ENCODE results near the gene LRRC74A. TPM values are rescaled to one million over a fixed set of nuclear protein-coding genes. Genes with fewer than 3 reads are reported as not detected.

The LRRC74A gene
- total and polyA plus RNA-seq, 4 experiments from 2014 or later: not detected

- no peaks in the 10 kb centered on the region for H3K9me3 ChIP-seq (ENCODE audit: control insufficient read depth in 1 of 2, low read length in 2 of 2)
- intact Hi-C loops (cut with micrococcal nuclease): loop anchor here (1.0 to 2.0 kb wide), 5 partner anchors 40 to 443 kb away; no protein-coding TSS in a partner anchor
- POLR2A ChIA-PET (ENCODE audit: partially characterized antibody): interaction anchor here (1.0 to 1.2 kb wide), 2 partner anchors 196 to 197 kb away, joined by 3 to 4 read pairs; no protein-coding TSS in a partner anchor
- no peak overlapping the region for H3K4me3 ChIP-seq (ENCODE audit: low read length in 2 of 2)
- no peaks in the 10 kb centered on the region for H3K27me3 ChIP-seq (ENCODE audit: insufficient read depth, low read length)
- CTCF ChIA-PET (ENCODE audit: partially characterized antibody): interaction anchor here (0.7 to 13.2 kb wide), 21 partner anchors 9 to 443 kb away, joined by 3 to 628 read pairs (median 9); no protein-coding TSS in a partner anchor
- H3K36me3 ChIP-seq (ENCODE audit: insufficient read depth, low read length): no peaks in the 10 kb centered on the region
- Mint-ChIP-seq H3K27ac (no peak overlapping the region), H3K4me1 (peaks cover under 1 to 7% (median 2%) of the 10 kb centered on the region in 4 donors), H3K27me3 (peaks cover 2 to 10% of the 10 kb centered on the region in 2 donors), H3K9me3 (peaks cover 0 to 4% (median 0%) of the 10 kb centered on the region in 8 donors), H3K36me3 (no peaks in the 10 kb centered on the region), H3K4me3 (no peak overlapping the region)
- H3K27ac ChIP-seq (ENCODE audit: low read depth, low read length): no peak overlapping the region
- peaks cover 6% of the 10 kb centered on the region for H3K4me1 ChIP-seq (ENCODE audit: insufficient read depth, low read length)
- DNase-seq: peak; percentile 56 to 66 (median 61)
These were observed 46.7 kb downstream of the LRRC74A start for GRCh38 chr14:76872796-76873432.

GRCh38 chr14:76874734-76875133 is 48.5 kb downstream of the LRRC74A start:
- H3K27me3 Mint-ChIP-seq: peaks cover 0 to 10% of the 10 kb centered on the region in 2 donors
- no peak for DNase-seq
- no peaks in the 10 kb centered on the region for H3K36me3 Mint-ChIP-seq
- H3K27ac Mint-ChIP-seq: no peak overlapping the region
- ChIA-PET CTCF (ENCODE audit: partially characterized antibody) (interaction anchor here (1.0 to 13.2 kb wide), 22 partner anchors 11 to 446 kb away, joined by 3 to 628 read pairs (median 21); partner anchors contain the start of genes GSTZ1 and POMT2), POLR2A (ENCODE audit: partially characterized antibody) (interaction anchor here (0.5 to 2.6 kb wide), 4 partner anchors 60 to 426 kb away, joined by 3 to 15 read pairs (median 4); no protein-coding TSS in a partner anchor)
- no peaks in the 10 kb centered on the region for H3K9me3 ChIP-seq (ENCODE audit: control insufficient read depth in 1 of 2, low read length in 2 of 2)
- H3K4me1 Mint-ChIP-seq: no peaks in the 10 kb centered on the region
- no peak overlapping the region for H3K4me3 Mint-ChIP-seq
- H3K4me3 ChIP-seq (ENCODE audit: low read length in 2 of 2): no peak overlapping the region
- peaks cover 0 to 4% (median 0%) of the 10 kb centered on the region in 8 donors for H3K9me3 Mint-ChIP-seq
- H3K36me3 ChIP-seq (ENCODE audit: insufficient read depth, low read length): no peaks in the 10 kb centered on the region
- no peaks in the 10 kb centered on the region for H3K27me3 ChIP-seq (ENCODE audit: insufficient read depth, low read length)
- intact Hi-C loops (cut with micrococcal nuclease): no loop called here
- H3K27ac ChIP-seq (ENCODE audit: low read depth, low read length): no peak overlapping the region
- no peaks in the 10 kb centered on the region for H3K4me1 ChIP-seq (ENCODE audit: insufficient read depth, low read length)

GRCh38 chr14:76876076-76876475 is 49.9 kb downstream of the LRRC74A start:
- no peak overlapping the region for H3K4me3 Mint-ChIP-seq
- intact Hi-C loops (cut with micrococcal nuclease): loop anchor here (1.0 kb wide), 3 partner anchors 177 to 440 kb away; no protein-coding TSS in a partner anchor
- no peaks in the 10 kb centered on the region for H3K36me3 Mint-ChIP-seq
- H3K36me3 ChIP-seq (ENCODE audit: insufficient read depth, low read length): no peaks in the 10 kb centered on the region
- no peaks in the 10 kb centered on the region for H3K4me1 Mint-ChIP-seq
- ChIA-PET CTCF (ENCODE audit: partially characterized antibody) (interaction anchor here (0.8 to 13.2 kb wide), 37 partner anchors 8 to 440 kb away, joined by 3 to 628 read pairs (median 7); partner anchors contain the start of gene IRF2BPL), POLR2A (ENCODE audit: partially characterized antibody) (interaction anchor here (0.9 to 2.6 kb wide), 5 partner anchors 37 to 194 kb away, joined by 3 to 15 read pairs (median 4); no protein-coding TSS in a partner anchor)
- H3K27ac Mint-ChIP-seq: peak overlapping the region in 2 of 7 donors; percentile 10 to 31
- H3K27ac ChIP-seq (ENCODE audit: low read depth, low read length): no peak overlapping the region
- peaks cover 0 to 3% of the 10 kb centered on the region in 2 donors for H3K27me3 Mint-ChIP-seq
- DNase-seq: peak in 4 of 5 donors; percentile 41 to 50 (median 44)
- no peaks in the 10 kb centered on the region for H3K9me3 ChIP-seq (ENCODE audit: control insufficient read depth in 1 of 2, low read length in 2 of 2)
- H3K4me3 ChIP-seq (ENCODE audit: low read length in 2 of 2): no peak overlapping the region
- H3K27me3 ChIP-seq (ENCODE audit: insufficient read depth, low read length): no peaks in the 10 kb centered on the region
- no peaks in the 10 kb centered on the region for H3K4me1 ChIP-seq (ENCODE audit: insufficient read depth, low read length)
- H3K9me3 Mint-ChIP-seq: peaks cover 0 to 4% (median 0%) of the 10 kb centered on the region in 8 donors

- H3K27me3 ChIP-seq (ENCODE audit: insufficient read depth, low read length): no peaks in the 10 kb centered on the region
- H3K9me3 Mint-ChIP-seq: peaks cover 0 to 4% (median 0%) of the 10 kb centered on the region in 8 donors
- H3K36me3 Mint-ChIP-seq: no peaks in the 10 kb centered on the region
- H3K9me3 ChIP-seq (ENCODE audit: control insufficient read depth in 1 of 2, low read length in 2 of 2): no peaks in the 10 kb centered on the region
- ChIA-PET CTCF (ENCODE audit: partially characterized antibody) (interaction anchor here (0.7 to 13.2 kb wide), 6 partner anchors 10 to 232 kb away, joined by 4 to 628 read pairs (median 81); no protein-coding TSS in a partner anchor), POLR2A (ENCODE audit: partially characterized antibody) (no interaction called here)
- H3K27me3 Mint-ChIP-seq: peaks cover 0 to 1% of the 10 kb centered on the region in 2 donors
- DNase-seq: no peak
- H3K4me3 Mint-ChIP-seq: no peak overlapping the region
- no peak overlapping the region for H3K27ac ChIP-seq (ENCODE audit: low read depth, low read length)
- H3K36me3 ChIP-seq (ENCODE audit: insufficient read depth, low read length): no peaks in the 10 kb centered on the region
- no peaks in the 10 kb centered on the region for H3K4me1 ChIP-seq (ENCODE audit: insufficient read depth, low read length)
- H3K4me3 ChIP-seq (ENCODE audit: low read length in 2 of 2): no peak overlapping the region
- no peaks in the 10 kb centered on the region for H3K4me1 Mint-ChIP-seq
- intact Hi-C loops (cut with micrococcal nuclease): no loop called here
- H3K27ac Mint-ChIP-seq: peak overlapping the region in 2 of 7 donors; percentile 10 to 15
These were observed 51.7 kb downstream of the LRRC74A start for GRCh38 chr14:76877871-76878270.

GRCh38 chr14:76880449-76880848 is 54.2 kb downstream of the LRRC74A start:
- CTCF ChIA-PET (ENCODE audit: partially characterized antibody): interaction anchor here (0.6 to 13.2 kb wide), 5 partner anchors 33 to 189 kb away, joined by 3 to 628 read pairs (median 3); no protein-coding TSS in a partner anchor
- Mint-ChIP-seq H3K27ac (no peak overlapping the region), H3K4me3 (no peak overlapping the region), H3K9me3 (peaks cover 0 to 3% (median 0%) of the 10 kb centered on the region in 8 donors), H3K36me3 (no peaks in the 10 kb centered on the region), H3K4me1 (peaks cover 0 to 2% (median 0%) of the 10 kb centered on the region in 4 donors), H3K27me3 (no peaks in the 10 kb centered on the region)
- intact Hi-C loops (cut with micrococcal nuclease): no loop called here
- H3K4me1 ChIP-seq (ENCODE audit: insufficient read depth, low read length): no peaks in the 10 kb centered on the region
- POLR2A ChIA-PET (ENCODE audit: partially characterized antibody): no interaction called here
- no peak for DNase-seq
- H3K4me3 ChIP-seq (ENCODE audit: low read length in 2 of 2): no peak overlapping the region
- no peaks in the 10 kb centered on the region for H3K36me3 ChIP-seq (ENCODE audit: insufficient read depth, low read length)
- H3K9me3 ChIP-seq (ENCODE audit: control insufficient read depth in 1 of 2, low read length in 2 of 2): no peaks in the 10 kb centered on the region
- no peak overlapping the region for H3K27ac ChIP-seq (ENCODE audit: low read depth, low read length)
- H3K27me3 ChIP-seq (ENCODE audit: insufficient read depth, low read length): no peaks in the 10 kb centered on the region

- Histone ChIP-seq H3K4me1 (ENCODE audit: insufficient read depth, low read length) (no peaks in the 10 kb centered on the region), H3K4me3 (ENCODE audit: low read length in 2 of 2) (no peak overlapping the region), H3K9me3 (ENCODE audit: control insufficient read depth in 1 of 2, low read length in 2 of 2) (no peaks in the 10 kb centered on the region), H3K27ac (ENCODE audit: low read depth, low read length) (no peak overlapping the region), H3K27me3 (ENCODE audit: insufficient read depth, low read length) (no peaks in the 10 kb centered on the region), H3K36me3 (ENCODE audit: insufficient read depth, low read length) (no peaks in the 10 kb centered on the region)
- no peaks in the 10 kb centered on the region for H3K9me3 Mint-ChIP-seq
- peaks cover 0 to 2% (median 0%) of the 10 kb centered on the region in 4 donors for H3K4me1 Mint-ChIP-seq
- intact Hi-C loops (cut with micrococcal nuclease): no loop called here
- H3K27ac Mint-ChIP-seq: no peak overlapping the region
- H3K4me3 Mint-ChIP-seq: no peak overlapping the region
- no peak for DNase-seq
- H3K27me3 Mint-ChIP-seq: peaks cover 0 to 1% of the 10 kb centered on the region in 2 donors
- H3K36me3 Mint-ChIP-seq: no peaks in the 10 kb centered on the region
- ChIA-PET POLR2A (ENCODE audit: partially characterized antibody) (no interaction called here), CTCF (ENCODE audit: partially characterized antibody) (interaction anchor here (1.3 to 13.2 kb wide), 2 partner anchors 8 to 188 kb away, joined by 4 to 628 read pairs; no protein-coding TSS in a partner anchor)
These were observed 55.1 kb downstream of the LRRC74A start for GRCh38 chr14:76881348-76881747.

GRCh38 chr14:76882651-76883050 is 56.4 kb downstream of the LRRC74A start:
- POLR2A ChIA-PET (ENCODE audit: partially characterized antibody): no interaction called here

More at GRCh38 chr14:76882651-76883050, 56.4 kb downstream of the LRRC74A start:
- CTCF ChIA-PET (ENCODE audit: partially characterized antibody): interaction anchor here (1.3 to 13.2 kb wide), 2 partner anchors 10 to 187 kb away, joined by 4 to 628 read pairs; no protein-coding TSS in a partner anchor
- Histone ChIP-seq H3K4me3 (ENCODE audit: low read length in 2 of 2) (no peak overlapping the region), H3K4me1 (ENCODE audit: insufficient read depth, low read length) (no peaks in the 10 kb centered on the region), H3K9me3 (ENCODE audit: control insufficient read depth in 1 of 2, low read length in 2 of 2) (no peaks in the 10 kb centered on the region), H3K36me3 (ENCODE audit: insufficient read depth, low read length) (no peaks in the 10 kb centered on the region), H3K27me3 (ENCODE audit: insufficient read depth, low read length) (no peaks in the 10 kb centered on the region), H3K27ac (ENCODE audit: low read depth, low read length) (no peak overlapping the region)
- no peak overlapping the region for H3K4me3 Mint-ChIP-seq
- peaks cover 1 to 6% of the 10 kb centered on the region in 2 donors for H3K27me3 Mint-ChIP-seq
- no peak for DNase-seq
- H3K4me1 Mint-ChIP-seq: peaks cover 0 to 2% (median 0%) of the 10 kb centered on the region in 4 donors
- no peaks in the 10 kb centered on the region for H3K36me3 Mint-ChIP-seq
- no peak overlapping the region for H3K27ac Mint-ChIP-seq
- no peaks in the 10 kb centered on the region for H3K9me3 Mint-ChIP-seq
- intact Hi-C loops (cut with micrococcal nuclease): no loop called here
